HG03064 (cell line): Measurements from ENCODE around the gene GNAT1.
"Not testable (repeated sequence)": the region's sequence is repeated elsewhere in the genome, so short reads cannot be mapped to it uniquely, and the experiment has no call there.

Experiments used
- ATAC-seq: cut with Tn5 transposase; IDR thresholded peaks from one replicate; pipeline ENCODE4 v1.9.1; 2021; ENCODE audit warnings: low read depth; ENCODE audit not compliant: unreplicated experiment

The GNAT1 gene

GRCh38 chr3:50201573-50202315 lies 10.3 kb downstream of the GNAT1 start:
- ATAC-seq = no peak

DNA sequence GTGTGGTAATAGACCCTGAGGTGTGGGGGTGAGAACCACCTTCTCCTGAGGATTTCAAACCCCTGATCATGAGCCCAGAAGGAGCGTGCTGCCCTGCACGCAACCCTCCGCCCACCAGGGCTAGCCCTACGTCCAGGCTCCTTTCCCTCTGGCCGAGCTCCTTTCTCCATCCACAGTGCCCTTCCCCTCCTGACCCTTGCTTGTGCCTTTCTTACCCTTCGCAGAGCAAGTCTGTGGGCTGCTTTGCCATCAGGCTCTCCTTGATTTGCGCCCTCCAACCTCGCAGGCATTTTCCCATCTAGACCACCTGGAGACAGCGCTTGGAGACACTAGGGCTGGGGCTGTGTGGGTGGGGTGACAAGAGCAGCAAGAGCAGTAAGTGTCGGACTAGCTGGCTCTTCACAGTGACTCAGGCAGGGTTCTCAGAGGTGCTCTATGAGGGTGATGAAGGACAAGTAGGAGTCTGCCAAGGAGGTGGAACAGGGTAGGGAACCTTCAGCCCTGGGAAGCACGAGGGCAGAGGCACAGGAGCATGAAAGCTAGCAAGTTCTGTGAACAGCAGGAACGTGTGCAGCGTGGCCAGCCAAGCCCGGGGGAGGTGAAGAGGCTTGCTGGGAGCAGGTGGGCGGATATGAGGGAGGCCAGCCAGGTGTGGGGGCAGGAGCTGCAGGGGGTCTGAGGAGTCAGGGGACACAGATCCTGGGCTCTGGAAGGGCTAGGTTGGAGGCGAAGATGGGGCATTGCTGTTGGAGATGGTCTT lies 11.1 kb downstream of the GNAT1 start:
- ATAC-seq = no peak

- no peak for ATAC-seq
Observed at GRCh38 chr3:50203113-50203808, 11.9 kb downstream of the GNAT1 start.

GRCh38 chr3:50203809-50204803 lies 12.7 kb downstream of the GNAT1 start:
- no peak for ATAC-seq

DNA sequence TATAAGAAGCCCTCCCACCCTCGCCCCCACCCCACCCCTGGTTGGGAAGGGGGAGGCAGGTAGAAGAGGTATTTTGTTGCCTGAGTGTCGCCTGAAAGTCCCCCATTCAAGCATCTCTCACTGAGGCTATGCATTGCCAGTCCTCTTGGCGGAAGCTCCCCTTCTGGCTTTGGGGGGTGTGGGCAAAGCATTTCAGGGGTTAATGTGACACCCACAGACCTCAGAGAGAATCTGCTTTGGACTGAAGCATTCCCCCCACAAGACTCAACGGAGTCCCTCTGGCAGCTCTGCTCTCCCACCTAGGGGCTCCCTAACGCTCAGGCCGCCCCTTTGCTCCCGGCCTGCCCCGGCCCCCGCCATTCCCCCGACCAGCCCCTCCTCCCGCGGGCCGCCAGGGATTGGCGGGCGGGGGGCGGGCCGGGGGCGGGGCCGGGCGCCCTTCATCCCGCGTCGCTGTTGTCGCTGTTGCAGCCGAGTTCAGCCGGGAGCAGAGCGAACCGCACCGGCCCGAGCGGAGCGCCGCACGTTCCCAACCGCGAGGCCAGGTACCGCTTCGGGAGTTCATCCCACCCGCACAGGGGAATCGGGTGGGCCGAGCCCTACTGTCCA lies 13.5 kb downstream of the GNAT1 start, which contains the start of gene SLC38A3:
Gene SLC38A3, plus strand, starts transcription at position 468 of the 609 bp plus-strand sequence. CDS start 8,929 bp downstream, outside the sequence.
- ATAC-seq = no peak

DNA sequence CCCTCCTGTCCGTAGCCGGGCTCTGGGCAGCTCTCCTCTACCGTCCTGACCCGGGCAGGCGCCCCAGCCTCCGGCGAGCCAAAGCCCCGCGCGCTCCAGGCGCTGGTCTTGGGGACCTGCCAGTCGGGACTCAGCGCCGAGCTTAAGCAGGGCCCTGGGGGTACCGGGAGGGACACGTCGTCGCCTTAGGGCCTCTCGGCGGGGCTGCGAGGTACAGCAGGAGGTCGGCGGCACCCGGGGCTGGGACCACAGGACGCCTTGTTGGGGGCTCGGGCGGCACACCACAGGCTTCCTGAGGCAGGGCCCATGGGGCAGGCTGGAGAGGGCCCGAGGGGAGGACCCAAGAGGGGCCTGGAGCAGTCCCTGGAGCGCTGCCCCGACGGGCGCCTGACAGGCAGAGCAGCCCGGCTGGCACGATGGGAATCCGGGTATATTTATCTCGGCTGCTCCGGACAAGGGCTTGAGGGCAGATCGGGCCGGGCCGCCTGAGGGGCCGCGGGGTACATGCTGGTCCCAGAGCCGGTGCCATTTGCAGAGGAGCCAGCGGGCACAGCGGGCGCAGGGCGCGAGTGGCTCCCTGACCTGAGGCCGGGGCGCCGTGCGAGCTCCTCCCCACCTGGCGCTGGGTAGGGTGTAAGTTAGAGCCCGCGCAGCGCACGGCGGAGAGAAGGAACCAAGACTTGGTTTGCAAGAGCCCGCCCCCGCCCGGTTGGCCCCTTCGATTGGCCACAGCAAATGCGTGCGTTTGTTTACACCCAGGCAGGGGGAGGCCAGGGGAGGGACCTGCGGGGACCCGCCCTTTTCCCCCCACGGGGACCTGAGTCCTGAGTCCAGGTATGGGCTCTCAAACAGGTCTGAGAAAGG lies 14.2 kb downstream of the GNAT1 start:
- ATAC-seq = no peak

DNA sequence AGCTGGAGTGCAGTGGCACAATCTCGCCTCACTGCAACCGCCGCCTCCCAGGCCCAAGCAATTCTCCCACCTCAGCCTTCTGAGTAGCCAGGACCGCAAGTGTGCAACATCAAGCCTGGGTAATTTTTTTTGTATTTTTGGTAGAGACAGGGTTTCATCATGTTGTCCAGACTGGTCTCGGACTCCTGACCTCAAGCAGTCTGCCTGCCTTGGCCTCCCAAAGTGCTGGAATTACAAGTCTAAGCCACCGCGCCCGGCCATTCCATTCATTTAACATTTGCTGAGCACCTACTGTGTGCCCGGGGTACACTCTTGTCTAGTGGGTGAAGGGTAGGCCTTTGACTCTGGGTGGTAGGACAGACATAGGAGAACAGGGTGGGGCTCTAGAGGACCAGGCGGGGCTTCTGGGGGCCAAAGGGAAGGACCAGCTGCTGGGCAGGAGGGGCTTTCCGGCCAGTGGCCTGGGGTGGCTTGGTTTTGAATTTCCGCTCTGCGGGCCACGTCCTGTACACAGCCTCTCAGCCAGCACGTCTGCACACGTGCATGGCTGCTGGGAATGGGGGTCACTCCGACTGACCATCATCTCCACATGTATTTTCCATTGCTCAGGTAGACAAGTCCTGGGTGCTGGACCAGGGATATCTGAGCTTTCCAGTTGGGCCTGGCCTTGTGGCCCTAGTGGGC lies 16.1 kb downstream of the GNAT1 start:
- no peak for ATAC-seq

- no peak for ATAC-seq
Observed at GRCh38 chr3:50208677-50209344, 17.4 kb downstream of the GNAT1 start.

DNA sequence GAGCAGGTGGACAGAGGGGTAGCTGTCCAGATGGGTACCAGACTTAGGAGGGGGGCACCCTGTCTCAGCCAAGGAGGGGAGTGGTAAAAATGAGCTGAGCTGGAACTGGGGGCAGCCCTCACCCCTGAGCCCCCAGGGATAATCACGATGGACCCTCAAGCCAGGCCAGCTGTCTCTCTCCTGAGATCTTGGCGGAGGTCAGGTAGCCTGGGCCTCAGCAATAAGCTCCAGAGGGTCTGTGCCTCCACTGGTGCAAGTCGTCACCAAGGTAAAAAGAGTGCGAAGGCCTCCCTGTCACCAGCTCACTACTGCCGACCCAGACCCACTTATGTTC lies 18.7 kb downstream of the GNAT1 start:
- no peak for ATAC-seq

GRCh38 chr3:50210510-50211367 lies 19.3 kb downstream of the GNAT1 start:
- ATAC-seq = no peak

DNA sequence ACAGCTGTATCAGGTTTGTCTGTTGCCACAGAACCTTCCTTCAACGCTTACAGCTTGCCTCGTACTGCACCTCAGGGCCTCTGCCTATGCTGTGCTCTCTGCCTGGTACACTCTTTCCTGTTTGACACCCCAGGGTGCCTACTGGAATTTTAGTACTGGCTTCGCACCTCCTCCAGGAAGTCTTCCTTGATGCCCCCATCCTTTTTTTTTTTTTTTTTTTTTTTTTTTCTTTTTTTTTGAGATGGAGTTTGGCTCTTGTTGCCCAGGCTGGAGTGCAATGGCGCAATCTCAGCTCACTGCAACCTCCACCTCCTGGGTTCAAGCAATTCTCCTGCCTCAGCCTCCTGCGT lies 19.9 kb downstream of the GNAT1 start:
- not testable (repeated sequence) for ATAC-seq

DNA sequence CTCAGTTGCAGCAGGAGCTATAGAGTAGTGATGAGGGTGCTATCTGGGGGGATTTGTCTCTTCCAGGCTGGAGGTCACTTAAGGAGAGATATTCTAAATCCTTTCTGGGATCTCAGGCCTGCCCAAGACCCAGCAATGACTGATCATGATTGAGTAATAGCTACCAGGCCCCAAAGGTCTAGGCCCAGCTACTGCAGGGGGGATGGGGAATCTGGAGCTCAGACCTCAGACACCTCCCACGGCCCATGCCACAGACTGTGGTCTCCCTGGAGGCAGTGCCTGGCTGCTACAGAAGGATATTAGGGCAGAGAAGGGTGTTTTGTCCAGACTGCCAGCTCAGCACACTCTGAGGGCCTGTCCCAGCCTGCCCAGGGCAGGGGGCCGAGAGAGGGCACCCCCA lies 20.5 kb downstream of the GNAT1 start:
- ATAC-seq = no peak

- ATAC-seq = no peak
Observed at GRCh38 chr3:50212502-50212901, 21.1 kb downstream of the GNAT1 start.

DNA sequence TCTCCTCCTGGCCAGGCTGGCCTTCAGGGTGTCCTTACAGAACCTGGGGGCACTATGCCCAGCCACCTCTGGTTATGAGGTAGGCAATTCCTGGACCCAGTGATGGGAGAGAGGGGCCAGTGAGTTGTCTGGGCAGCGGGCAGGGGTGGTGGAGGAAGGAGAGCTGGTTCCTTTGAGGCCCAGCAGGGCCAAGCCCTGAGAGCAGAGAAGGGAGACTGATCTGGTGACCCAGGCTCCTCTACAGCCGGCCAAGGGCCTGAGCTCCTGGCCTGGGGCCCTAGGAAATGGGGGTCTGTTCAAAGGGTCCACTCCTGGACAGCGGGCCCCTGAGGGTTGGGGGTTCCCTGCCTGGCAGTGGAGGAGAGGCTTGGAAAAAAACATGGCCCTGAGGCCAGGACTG lies 21.6 kb downstream of the GNAT1 start:
- no peak for ATAC-seq

DNA sequence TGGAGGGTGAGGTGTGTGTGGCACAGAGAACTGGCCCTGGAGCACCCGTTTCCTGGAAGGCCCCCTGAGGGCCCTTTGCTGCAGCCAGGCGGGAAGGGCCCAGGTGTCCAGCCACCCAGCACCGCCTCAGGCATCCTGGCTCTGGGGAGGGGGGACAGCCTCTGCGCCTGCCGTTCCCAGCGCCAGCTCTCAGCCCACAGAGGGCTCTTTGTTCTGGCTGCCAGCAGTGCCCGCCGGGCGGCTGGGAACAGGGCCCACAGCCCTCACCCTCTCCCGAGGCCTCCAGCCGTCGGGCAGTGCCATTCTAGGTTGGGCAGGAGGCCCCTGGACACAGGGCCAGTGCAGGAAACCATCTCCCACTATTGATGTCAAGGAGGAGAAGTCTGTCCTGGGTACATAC lies 22.0 kb downstream of the GNAT1 start:
- ATAC-seq = no peak

- ATAC-seq = no peak
Observed at GRCh38 chr3:50214824-50215223, 23.4 kb downstream of the GNAT1 start.

- ATAC-seq = no peak
Observed at GRCh38 chr3:50215529-50215928, 24.1 kb downstream of the GNAT1 start.
